Measurements from ENCODE around the gene MS4A8.
"Not testable (repeated sequence)": the region's sequence is repeated elsewhere in the genome, so short reads cannot be mapped to it uniquely, and the experiment has no call there.

Gene MS4A8

GRCh38 chr11:60710482-60710881 is 11.1 kb downstream of the MS4A8 start:
- no peak for TF ChIP-seq ZFX (IDR thresholded peaks at IDR 0.05; ENCODE audit: borderline replicate concordance)
- TF ChIP-seq CTCF (IDR thresholded peaks at IDR 0.05) = no peak; the same call in 1 of the 2 replicates
- no peak overlapping the region for H3K27ac ChIP-seq

GRCh38 chr11:60711276-60711675 is 11.9 kb downstream of the MS4A8 start:
- TF ChIP-seq ZFX (IDR thresholded peaks at IDR 0.05; ENCODE audit: borderline replicate concordance) (no peak), CTCF (IDR thresholded peaks at IDR 0.05) (no peak)
- no peak overlapping the region for H3K27ac ChIP-seq

- H3K27ac ChIP-seq = not testable (repeated sequence)
These were observed 14.0 kb downstream of the MS4A8 start for GRCh38 chr11:60713423-60713822.

GRCh38 chr11:60717956-60718355 is 18.5 kb downstream of the MS4A8 start:
- H3K27ac ChIP-seq = no peak overlapping the region
- TF ChIP-seq ZFX (IDR thresholded peaks at IDR 0.05; ENCODE audit: borderline replicate concordance) (no peak), CTCF (IDR thresholded peaks at IDR 0.05) (no peak)

GRCh38 chr11:60718524-60719316 is 19.3 kb downstream of the MS4A8 start:
- TF ChIP-seq CTCF (IDR thresholded peaks at IDR 0.05) (no peak), ZFX (IDR thresholded peaks at IDR 0.05; ENCODE audit: borderline replicate concordance) (no peak)

GRCh38 chr11:60719391-60719790 is 20.0 kb downstream of the MS4A8 start:
- TF ChIP-seq ZFX (IDR thresholded peaks at IDR 0.05; ENCODE audit: borderline replicate concordance) = no peak
- no peak for TF ChIP-seq CTCF (IDR thresholded peaks at IDR 0.05)
- no peak overlapping the region for H3K27ac ChIP-seq

More at GRCh38 chr11:60718524-60719316, 19.3 kb downstream of the MS4A8 start:
- no peak overlapping the region for H3K27ac ChIP-seq

GRCh38 chr11:60720460-60720859 is 21.0 kb downstream of the MS4A8 start:
- no peak for TF ChIP-seq CTCF (IDR thresholded peaks at IDR 0.05)
- no peak overlapping the region for H3K27ac ChIP-seq

GRCh38 chr11:60724420-60724819 is 25.0 kb downstream of the MS4A8 start, which contains the start of gene MS4A18:
Gene MS4A18, plus strand, starts transcription at chr11:60724720.
- H3K27ac ChIP-seq = no peak within 1 kb of the TSS
- no peak for TF ChIP-seq ZFX (IDR thresholded peaks at IDR 0.05; ENCODE audit: borderline replicate concordance)
- TF ChIP-seq CTCF (IDR thresholded peaks at IDR 0.05) = no peak

All from 22Rv1 (cell line).